Amniotic stem cell (primary cell): ENCODE measurements around the gene PEX10.
"Not testable (repeated sequence)": the region's sequence is repeated elsewhere in the genome, so short reads cannot be mapped to it uniquely, and the experiment has no call there.

Experiments
- DNase-seq: peaks from one replicate; lab custom pipeline; 2025; lab: John Stamatoyannopoulos, UW

Gene PEX10

GRCh38 chr1:2443277-2444137, 31.1 kb upstream of the PEX10 start:
- no peak for DNase-seq

GRCh38 chr1:2442661-2443060, 30.3 kb upstream of the PEX10 start:
- no peak for DNase-seq

- DNase-seq: no peak
Observed at GRCh38 chr1:2441746-2442145, 29.4 kb upstream of the PEX10 start.

GRCh38 chr1:2440346-2440745, 28.0 kb upstream of the PEX10 start:
- not testable (repeated sequence) for DNase-seq

- DNase-seq: no peak
Observed at GRCh38 chr1:2439369-2439768, 27.0 kb upstream of the PEX10 start.

- DNase-seq: no peak
Observed at GRCh38 chr1:2438641-2439040, 26.3 kb upstream of the PEX10 start.

- DNase-seq: no peak
Observed at GRCh38 chr1:2438038-2438437, 25.7 kb upstream of the PEX10 start.

- no peak for DNase-seq
Observed at GRCh38 chr1:2437617-2438016, 25.3 kb upstream of the PEX10 start.

GRCh38 chr1:2436876-2437275, 24.5 kb upstream of the PEX10 start:
- no peak for DNase-seq

- DNase-seq: no peak
Observed at GRCh38 chr1:2435746-2436355, 23.5 kb upstream of the PEX10 start.

GRCh38 chr1:2435091-2435490, 22.7 kb upstream of the PEX10 start:
- no peak for DNase-seq

- DNase-seq: no peak
Observed at GRCh38 chr1:2433936-2434655, 21.7 kb upstream of the PEX10 start.

- DNase-seq: no peak
Observed at GRCh38 chr1:2433196-2433595, 20.8 kb upstream of the PEX10 start.

- no peak for DNase-seq
Observed at GRCh38 chr1:2432441-2432844, 20.1 kb upstream of the PEX10 start.

- no peak for DNase-seq
Observed at GRCh38 chr1:2431518-2431917, 19.2 kb upstream of the PEX10 start.

GRCh38 chr1:2431103-2431502, 18.7 kb upstream of the PEX10 start:
- DNase-seq: no peak

GRCh38 chr1:2430592-2430973, 18.2 kb upstream of the PEX10 start:
- no peak for DNase-seq

GRCh38 chr1:2429780-2430591, 17.6 kb upstream of the PEX10 start:
- no peak for DNase-seq

GRCh38 chr1:2428490-2428889, 16.1 kb upstream of the PEX10 start:
- no peak for DNase-seq

- DNase-seq: no peak
Observed at GRCh38 chr1:2427976-2428375, 15.6 kb upstream of the PEX10 start.

GRCh38 chr1:2427051-2427450, 14.7 kb upstream of the PEX10 start:
- no peak for DNase-seq

GRCh38 chr1:2426540-2426939, 14.2 kb upstream of the PEX10 start:
- DNase-seq: no peak
